K562 (cell line): Measurements from ENCODE around the gene IMP4. TPM values are rescaled to one million over a fixed set of nuclear protein-coding genes. Genes with fewer than 3 reads are reported as not detected.

Source experiments
- ATAC-seq: fragments of 200-7000 bp; cut with Tn5 transposase; 3 replicates; pipeline ENCODE4 v1.9.1; 2020; ENCODE audit warnings: moderate library complexity
- BruUV-seq: library from RNA; stranded (reverse); fragments of 400-500 nt; replicated peaks from 2 replicates; lab custom pipeline; 2021; lab: Mats Ljungman, UMichigan
- CTCF ChIA-PET: fragments of 300-600 bp; formaldehyde crosslinking; extraction: SDS; loops from one replicate; lab custom pipeline; 2021; ENCODE audit warnings: low intra/inter-chr PET ratio; lab: Yijun Ruan, JAX
- POLR2A ChIA-PET: fragments of 300-600, 350-650 bp; sonication (Branson Sonifier 250); formaldehyde crosslinking; extraction: SDS; loops from one replicate; lab custom pipeline; 2021; ENCODE audit warnings: antibody characterized with exemption, inconsistent platforms; lab: Yijun Ruan, JAX
- DNase-seq, 4 experiments: peaks; one replicate each; pipeline versions ENCODE4 v3.0.0 to v3.0.0-alpha.2; 2011 to 2018; ENCODE audit warnings: low spot score in 3 of 4, mixed read lengths in 3 of 4; ENCODE audit errors: extremely low read depth in 1 of 4
- FAIRE-seq: peaks from 2 replicates; lab custom pipeline; 2011; peaks lifted over from hg19 to GRCh38; lab: Jason Lieb, UNC
- H2AFZ ChIP-seq: 2 replicates; pipeline ENCODE4 v1.6.0; 2011; ENCODE audit warnings: low read depth, low read length, control low read depth, inconsistent platforms
- H3K27ac ChIP-seq: fragments of 200-600 bp; 3 replicates; pipeline ENCODE4 v1.8.0; 2011; ENCODE audit warnings: low read depth, mild to moderate bottlenecking, control low read depth, inconsistent platforms, low read length, moderate library complexity, mixed read lengths; ENCODE audit errors: extremely low read depth
- H3K27me3 ChIP-seq, 2 experiments: fragments of 300-600 bp in 1 of 2; 2 replicates in 1 of 2; 3 replicates in 1 of 2; pipeline versions ENCODE4 v1.6.0 to v1.8.0; 2011; ENCODE audit warnings: inconsistent platforms in 2 of 2, low read length in 2 of 2, mild to moderate bottlenecking in 1 of 2, mixed read lengths in 1 of 2, moderate library complexity in 1 of 2; ENCODE audit not compliant: control insufficient read depth in 2 of 2, insufficient read depth in 2 of 2
- H3K36me3 ChIP-seq: fragments of 300-600 bp; 3 replicates; pipeline ENCODE4 v1.8.0; 2011; ENCODE audit warnings: mild to moderate bottlenecking, low read length, inconsistent platforms; ENCODE audit not compliant: control insufficient read depth, insufficient read depth
- H3K4me1 ChIP-seq, 2 experiments: fragments of 200-600 bp in 1 of 2; replicated peaks in 1 of 2; 2 replicates in 1 of 2; 3 replicates in 1 of 2; pipeline versions ENCODE4 v1.5.1 to v1.8.0; 2011; ENCODE audit warnings: inconsistent platforms in 2 of 2, low read length in 2 of 2, mild to moderate bottlenecking in 1 of 2, mixed read lengths in 1 of 2, moderate library complexity in 1 of 2; ENCODE audit not compliant: control insufficient read depth in 2 of 2, insufficient read depth in 2 of 2
- H3K4me2 ChIP-seq: 2 replicates; pipeline ENCODE4 v1.6.1; 2011; ENCODE audit warnings: low read length, control low read depth, inconsistent platforms, mixed read lengths; ENCODE audit not compliant: insufficient read depth
- H3K4me3 ChIP-seq: fragments of 200-600 bp; sonication (generic), shearing (Covaris generic); 2 replicates; pipeline ENCODE4 v1.5.1; 2016; ENCODE audit warnings: control low read depth, inconsistent platforms
- H3K79me2 ChIP-seq: fragments of 200-600 bp; 3 replicates; pipeline ENCODE4 v1.8.0; 2011; ENCODE audit warnings: low read length, inconsistent platforms; ENCODE audit not compliant: control insufficient read depth, insufficient read depth
- H3K9ac ChIP-seq, 2 experiments: 2 replicates each; pipeline versions ENCODE4 v1.6.0 to v1.6.1; 2011; ENCODE audit warnings: low read depth in 2 of 2, low read length in 2 of 2, control low read depth in 1 of 2, inconsistent platforms in 1 of 2, mild to moderate bottlenecking in 1 of 2, mixed read lengths in 1 of 2; ENCODE audit not compliant: insufficient read depth in 1 of 2
- H3K9me1 ChIP-seq: one replicate; pipeline ENCODE4 v1.6.0; 2011; ENCODE audit warnings: inconsistent platforms, mild to moderate bottlenecking, low read length, moderate library complexity; ENCODE audit not compliant: control insufficient read depth, insufficient read depth
- H3K9me3 ChIP-seq: replicated peaks from 2 replicates; pipeline ENCODE4 v1.5.1; 2011; ENCODE audit warnings: low read depth, low read length, inconsistent platforms; ENCODE audit not compliant: control insufficient read depth, insufficient read depth
- H4K20me1 ChIP-seq: replicated peaks from 2 replicates; pipeline ENCODE4 v1.6.1; 2011; ENCODE audit warnings: low read length, inconsistent platforms, mixed read lengths; ENCODE audit not compliant: control insufficient read depth, insufficient read depth
- ETV1 ChIP-seq: fragments of 450-650 bp; conservative IDR thresholded peaks from 2 replicates; pipeline ENCODE4 v1.6.1; 2016; ENCODE audit warnings: missing genetic modification characterization, control low read depth, low read depth, missing compliant biosample characterization
- GTF2F1 ChIP-seq: IDR thresholded peaks from 2 replicates; pipeline ENCODE4 v1.6.1; 2011; ENCODE audit warnings: low read depth, low read length, improper control_type of control experiment
- HDAC1 ChIP-seq, 2 experiments: fragments of 450-650 bp; IDR thresholded peaks; 2 replicates each; pipeline ENCODE4 v1.6.1; 2016 to 2017; ENCODE audit warnings: inconsistent platforms in 1 of 2, mild to moderate bottlenecking in 1 of 2, moderate library complexity in 1 of 2
- SETDB1 ChIP-seq: IDR thresholded peaks from one replicate; pipeline ENCODE4 v1.6.1; 2012; ENCODE audit warnings: low read length, control low read depth, inconsistent platforms
- WGBS: fragments of 100-300 bp; shearing (Covaris generic); methylation state at CpG from one replicate; pipeline ENCODE4 v1.1.6; 2016; ENCODE audit warnings: low coverage, mixed read lengths; ENCODE audit not compliant: insufficient coverage; ENCODE audit errors: missing lambda C conversion rate; 5-methylcytosine and 5-hydroxymethylcytosine counted together
- in situ Hi-C: fragments of 300-500 bp; cut with MboI; formaldehyde crosslinking; loops from 4 replicates; pipeline ENCODE4 v1.15.0; 2018; ENCODE audit warnings: inconsistent platforms, mixed read lengths
- intact Hi-C: fragments of 100-400 bp; cut with micrococcal nuclease; formaldehyde crosslinking; loops from 2 replicates; pipeline ENCODE4 v1.14.2; 2022
- polyA plus RNA-seq, 8 experiments: library from polyadenylated mRNA; depleted of rRNA in 4 of 8; stranded (reverse) in 5 of 8; unstranded in 3 of 8; fragments of >200 nt; fragmentation: Nextera tagmentation in 2 of 8; fragmentation: Illumina TruSeq in 1 of 8; extraction: Ambion mirVana in 2 of 8; extraction: Trizol in 1 of 8; gene quantifications; 2 replicates each; pipeline versions ENCODE4 v1.2.1 to v1.2.3, GENCODE V29; 2011 to 2014; ENCODE audit warnings: inconsistent platforms in 1 of 8, missing spikeins in 1 of 8
- total RNA-seq, 7 experiments: library from RNA; depleted of rRNA in 6 of 7; stranded (reverse); fragments of >200 nt in 6 of 7; fragmentation: Illumina TruSeq in 2 of 7; extraction: Trizol in 2 of 7; gene quantifications; 2 replicates each; pipeline versions ENCODE4 v1.2.1 to v1.2.3, GENCODE V29; 2011 to 2021; ENCODE audit warnings: low replicate concordance in 1 of 7
- TF ChIP-seq, protein P1 (sequence below): sonication (generic); formaldehyde crosslinking; IDR thresholded peaks from 2 replicates; pipeline ENCODE4 v1.8.0; 2022; ENCODE audit warnings: mild to moderate bottlenecking, missing genetic modification reagents, borderline replicate concordance
- TF ChIP-seq, protein P2 (sequence below), 2 experiments: IDR thresholded peaks in 1 of 2; conservative IDR thresholded peaks in 1 of 2; 2 replicates each; pipeline ENCODE4 v1.6.1; 2016; ENCODE audit warnings: low read depth in 2 of 2, mild to moderate bottlenecking in 1 of 2, missing compliant biosample characterization in 1 of 2, missing genetic modification characterization in 1 of 2, moderate library complexity in 1 of 2

The IMP4 gene
- total and polyA plus RNA-seq, 9 of the 15 experiments (the other 6 are each of a cell fraction or from before 2014, with no cell fraction given) = 35.4 to 209 (median 100.0) TPM

DNA sequence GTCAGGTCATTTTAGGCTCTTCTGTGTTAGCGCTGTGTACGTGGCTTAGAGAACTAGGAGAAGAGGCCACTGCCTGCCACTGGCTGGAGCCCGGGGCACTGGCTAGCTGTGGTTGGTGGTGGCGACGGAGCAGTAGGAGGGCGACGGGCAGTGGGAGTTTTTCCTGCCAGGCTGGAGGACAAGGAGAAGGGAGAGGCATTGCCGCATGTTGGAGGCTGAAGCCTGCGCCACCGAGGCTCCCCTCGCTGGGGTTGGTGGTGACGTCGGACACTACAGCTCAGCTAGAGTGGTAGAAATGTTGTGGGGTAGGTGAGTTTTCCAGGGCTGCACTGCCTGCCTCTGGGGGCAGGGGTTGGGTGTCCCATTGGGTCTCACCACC is 41.7 kb upstream of the IMP4 start:
- WGBS = 3% methylated on average over 13 of the region's 13 CpGs
- Histone ChIP-seq H3K36me3 (no peaks in the 10 kb centered on the region), H2AFZ (no peak overlapping the region), H3K4me1 (peaks cover 0 to 8% of the 10 kb centered on the region in 2 experiments; a peak in 2 of 5 replicates), H3K27ac (no peak overlapping the region), H3K4me3 (no peak overlapping the region), H3K9me3 (no peaks in the 10 kb centered on the region), H3K79me2 (no peaks in the 10 kb centered on the region), H3K27me3 (peaks cover 16 to 26% of the 10 kb centered on the region in 2 experiments), H4K20me1 (no peaks in the 10 kb centered on the region), H3K9ac (no peak overlapping the region; a peak in 1 of 4 replicates), H3K4me2 (no peak overlapping the region), H3K9me1 (no peaks in the 10 kb centered on the region)
- intact Hi-C loops (no loop called here), in situ Hi-C loops (no loop called here)
- FAIRE-seq (no peak), DNase-seq (no peak), ATAC-seq (peak; percentile 53)
- POLR2A ChIA-PET = interaction anchor here (1.1 kb wide), 1 partner anchor 40 kb away, joined by 4 read pairs; no protein-coding TSS in a partner anchor
- TF ChIP-seq HDAC1 (IDR thresholded peaks at IDR 0.05) (no peak), GTF2F1 (no peak), ETV1 (tag) (no peak), SETDB1 (no peak)
- TF ChIP-seq, protein P1, sequence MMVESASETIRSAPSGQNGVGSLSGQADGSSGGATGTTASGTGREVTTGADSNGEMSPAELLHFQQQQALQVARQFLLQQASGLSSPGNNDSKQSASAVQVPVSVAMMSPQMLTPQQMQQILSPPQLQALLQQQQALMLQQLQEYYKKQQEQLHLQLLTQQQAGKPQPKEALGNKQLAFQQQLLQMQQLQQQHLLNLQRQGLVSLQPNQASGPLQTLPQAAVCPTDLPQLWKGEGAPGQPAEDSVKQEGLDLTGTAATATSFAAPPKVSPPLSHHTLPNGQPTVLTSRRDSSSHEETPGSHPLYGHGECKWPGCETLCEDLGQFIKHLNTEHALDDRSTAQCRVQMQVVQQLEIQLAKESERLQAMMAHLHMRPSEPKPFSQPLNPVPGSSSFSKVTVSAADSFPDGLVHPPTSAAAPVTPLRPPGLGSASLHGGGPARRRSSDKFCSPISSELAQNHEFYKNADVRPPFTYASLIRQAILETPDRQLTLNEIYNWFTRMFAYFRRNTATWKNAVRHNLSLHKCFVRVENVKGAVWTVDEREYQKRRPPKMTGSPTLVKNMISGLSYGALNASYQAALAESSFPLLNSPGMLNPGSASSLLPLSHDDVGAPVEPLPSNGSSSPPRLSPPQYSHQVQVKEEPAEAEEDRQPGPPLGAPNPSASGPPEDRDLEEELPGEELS = no peak
- TF ChIP-seq, protein P2, sequence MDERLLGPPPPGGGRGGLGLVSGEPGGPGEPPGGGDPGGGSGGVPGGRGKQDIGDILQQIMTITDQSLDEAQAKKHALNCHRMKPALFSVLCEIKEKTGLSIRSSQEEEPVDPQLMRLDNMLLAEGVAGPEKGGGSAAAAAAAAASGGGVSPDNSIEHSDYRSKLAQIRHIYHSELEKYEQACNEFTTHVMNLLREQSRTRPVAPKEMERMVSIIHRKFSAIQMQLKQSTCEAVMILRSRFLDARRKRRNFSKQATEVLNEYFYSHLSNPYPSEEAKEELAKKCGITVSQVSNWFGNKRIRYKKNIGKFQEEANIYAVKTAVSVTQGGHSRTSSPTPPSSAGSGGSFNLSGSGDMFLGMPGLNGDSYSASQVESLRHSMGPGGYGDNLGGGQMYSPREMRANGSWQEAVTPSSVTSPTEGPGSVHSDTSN (CRISPR knock-in tag; IDR thresholded peaks at IDR 0.05; ENCODE audit: low read depth) = no peak
- TF ChIP-seq, protein P2 (tag; conservative IDR thresholded peaks at IDR 0.05; ENCODE audit: low read depth) = no peak
- CTCF ChIA-PET = no interaction called here
- BruUV-seq = no TSS peak
